D721Med (cell line): ENCODE results near the gene ITGB3BP.

Source experiments
- DNase-seq: peaks from one replicate; pipeline ENCODE4 v3.0.0; 2011; ENCODE audit warnings: low spot score; ENCODE audit not compliant: insufficient read length
- FAIRE-seq: peaks from 2 replicates; lab custom pipeline; 2011; peaks lifted over from hg19 to GRCh38; lab: Jason Lieb, UNC
- CTCF ChIP-seq: IDR thresholded peaks from 2 replicates; pipeline ENCODE4 v1.5.1; 2012; ENCODE audit warnings: mild to moderate bottlenecking, control low read depth; ENCODE audit not compliant: insufficient read depth; ENCODE audit errors: missing control alignments

ITGB3BP gene

GRCh38 chr1:63407002-63407401, 116.0 kb downstream of the ITGB3BP start:
- FAIRE-seq = no peak
- no peak for DNase-seq
- no peak for TF ChIP-seq CTCF

- no peak for FAIRE-seq
- DNase-seq = no peak
These were observed 117.0 kb downstream of the ITGB3BP start for GRCh38 chr1:63405987-63406386.

GRCh38 chr1:63405021-63405420, 118.0 kb downstream of the ITGB3BP start:
- TF ChIP-seq CTCF = no peak
- DNase-seq = no peak
- FAIRE-seq = peak; percentile 95

More at GRCh38 chr1:63405987-63406386, 117.0 kb downstream of the ITGB3BP start:
- no peak for TF ChIP-seq CTCF

GRCh38 chr1:63403386-63403785, 119.6 kb downstream of the ITGB3BP start:
- no peak for TF ChIP-seq CTCF
- FAIRE-seq (peak; percentile 61), DNase-seq (no peak)

- FAIRE-seq (no peak), DNase-seq (no peak)
- no peak for TF ChIP-seq CTCF
These were observed 121.1 kb downstream of the ITGB3BP start for GRCh38 chr1:63401945-63402344.
